Esophagus squamous epithelium (tissue), 5 donors: Measurements from ENCODE around the gene PRSS58. TPM values are rescaled to one million over a fixed set of nuclear protein-coding genes. Genes with fewer than 3 reads are reported as not detected.

Experiments
- DNase-seq: peaks from one replicate; lab custom pipeline; 2025; lab: John Stamatoyannopoulos, UW
- H3K27ac ChIP-seq, 4 donors: fragments of 200-600 bp; sonication (generic); one replicate each; pipeline ENCODE4 v1.5.1; 2016 to 2019; ENCODE audit warnings: mild to moderate bottlenecking in 1 of 4
- H3K27me3 ChIP-seq, 4 donors: fragments of 200-600 bp; sonication (generic); 1 replicate in 3 of 4; 2 replicates in 1 of 4; pipeline versions ENCODE4 v1.5.1 to v1.6.0; 2017 to 2021; ENCODE audit warnings: antibody characterized with exemption in 1 of 4
- H3K36me3 ChIP-seq, 3 donors: fragments of 200-600 bp; sonication (generic); one replicate each; pipeline ENCODE4 v1.5.1; 2016 to 2019
- H3K4me1 ChIP-seq, 3 donors: fragments of 200-600 bp; sonication (generic); one replicate each; pipeline ENCODE4 v1.5.1; 2017 to 2019
- H3K4me3 ChIP-seq, 4 donors: fragments of 200-600 bp; sonication (generic); 1 replicate in 3 of 4; 2 replicates in 1 of 4; pipeline ENCODE4 v1.5.1; 2016 to 2019; ENCODE audit warnings: mild to moderate bottlenecking in 2 of 4, moderate library complexity in 1 of 4
- H3K9me3 ChIP-seq, 3 donors: fragments of 200-600 bp; sonication (generic); one replicate each; pipeline ENCODE4 v1.5.1; 2016 to 2019
- CTCF ChIP-seq, 6 experiments: fragments of 450-650 bp in 4 of 6; fragments of 200-600 bp in 2 of 6; sonication (generic) in 2 of 6; IDR thresholded peaks; one replicate each; pipeline ENCODE4 v1.5.1; 2016 to 2019; ENCODE audit warnings: antibody characterized with exemption in 6 of 6, mild to moderate bottlenecking in 4 of 6, moderate library complexity in 4 of 6
- POLR2A ChIP-seq, 4 donors: fragments of 450-650 bp; IDR thresholded peaks; one replicate each; pipeline ENCODE4 v1.6.1; 2017; ENCODE audit warnings: antibody characterized with exemption in 4 of 4, mild to moderate bottlenecking in 4 of 4, moderate library complexity in 3 of 4
- WGBS, 2 donors: methylation state at CpG; one replicate each; pipeline ENCODE4 v1.1.5; 2018; 5-methylcytosine and 5-hydroxymethylcytosine counted together
- intact Hi-C: fragments of 100-400 bp; cut with DNase I; formaldehyde crosslinking; loops from one replicate; pipeline ENCODE4 v1.15.0; 2022
- total RNA-seq, 4 donors: library from RNA; depleted of rRNA; stranded (reverse); fragments of >200 nt; gene quantifications; one replicate each; pipeline ENCODE4 v1.1.0, GENCODE V29; 2016
- donor health status: DM: yes; HTN: yes; CAD: no.

PRSS58 gene, protein sequence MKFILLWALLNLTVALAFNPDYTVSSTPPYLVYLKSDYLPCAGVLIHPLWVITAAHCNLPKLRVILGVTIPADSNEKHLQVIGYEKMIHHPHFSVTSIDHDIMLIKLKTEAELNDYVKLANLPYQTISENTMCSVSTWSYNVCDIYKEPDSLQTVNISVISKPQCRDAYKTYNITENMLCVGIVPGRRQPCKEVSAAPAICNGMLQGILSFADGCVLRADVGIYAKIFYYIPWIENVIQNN
- total RNA-seq = not detected

GRCh38 chr7:142257958-142258357 lies at the start of gene PRSS58:
TSS of gene PRSS58 (minus strand) at chr7:142258058. CDS start at chr7:142257707, 351 bp downstream.
- intact Hi-C loops = no loop called here
- DNase-seq = no peak
- no peaks in the 10 kb centered on the region for H3K36me3 ChIP-seq
- 30 to 55% methylated on average over 1 of the region's 1 CpG for WGBS, 2 donors
- H3K4me1 ChIP-seq = no peaks in the 10 kb centered on the region
- H3K9me3 ChIP-seq = no peaks in the 10 kb centered on the region
- no peak within 1 kb of the TSS for H3K4me3 ChIP-seq
- no peak within 1 kb of the TSS for H3K27ac ChIP-seq
- TF ChIP-seq CTCF (IDR thresholded peaks at IDR 0.05) (no peak), POLR2A (IDR thresholded peaks at IDR 0.05) (no peak)
- no peaks in the 10 kb centered on the region for H3K27me3 ChIP-seq

DNA sequence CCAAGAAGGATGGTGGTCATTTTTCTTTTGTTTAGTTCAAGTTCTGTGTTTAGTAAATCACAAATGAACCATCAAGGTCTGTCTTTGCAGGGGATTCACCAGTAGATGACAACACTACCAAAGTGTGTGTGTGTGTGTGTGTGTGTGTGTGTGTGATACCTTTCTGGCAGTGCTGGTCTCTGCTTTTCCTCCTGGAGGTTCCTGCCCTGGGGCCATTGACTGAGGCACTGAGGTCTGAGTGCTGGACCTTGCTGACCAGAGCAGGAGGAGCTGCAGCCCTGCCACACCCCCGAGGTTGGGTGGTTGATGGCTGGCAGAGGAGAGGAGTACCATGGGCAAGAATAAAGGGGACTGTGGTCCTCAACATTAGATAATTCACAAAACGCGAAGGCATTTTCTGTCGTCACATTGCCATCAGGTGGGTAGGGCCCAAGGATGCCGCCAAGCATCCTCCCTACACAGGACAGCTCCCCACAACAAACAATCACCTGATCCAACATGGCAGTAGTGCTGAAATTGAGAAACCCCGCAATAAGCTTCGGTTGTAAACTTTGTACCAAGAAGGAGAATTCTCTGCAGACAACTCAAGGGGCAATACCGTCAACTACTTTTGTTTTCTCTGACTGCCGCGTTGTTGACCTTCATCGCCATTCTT lies 49.5 kb upstream of the PRSS58 start:
- DNase-seq = no peak
- Histone ChIP-seq H3K27me3 (no peaks in the 10 kb centered on the region), H3K9me3 (no peaks in the 10 kb centered on the region), H3K4me3 (no peak overlapping the region), H3K27ac (no peak overlapping the region), H3K4me1 (no peaks in the 10 kb centered on the region), H3K36me3 (no peaks in the 10 kb centered on the region)
- intact Hi-C loops = no loop called here
- TF ChIP-seq CTCF (IDR thresholded peaks at IDR 0.05) = no peak
- TF ChIP-seq POLR2A (IDR thresholded peaks at IDR 0.05) = no peak
- WGBS, 2 donors = 81 to 91% methylated on average over 10 to 11 of the region's 11 CpGs

DNA sequence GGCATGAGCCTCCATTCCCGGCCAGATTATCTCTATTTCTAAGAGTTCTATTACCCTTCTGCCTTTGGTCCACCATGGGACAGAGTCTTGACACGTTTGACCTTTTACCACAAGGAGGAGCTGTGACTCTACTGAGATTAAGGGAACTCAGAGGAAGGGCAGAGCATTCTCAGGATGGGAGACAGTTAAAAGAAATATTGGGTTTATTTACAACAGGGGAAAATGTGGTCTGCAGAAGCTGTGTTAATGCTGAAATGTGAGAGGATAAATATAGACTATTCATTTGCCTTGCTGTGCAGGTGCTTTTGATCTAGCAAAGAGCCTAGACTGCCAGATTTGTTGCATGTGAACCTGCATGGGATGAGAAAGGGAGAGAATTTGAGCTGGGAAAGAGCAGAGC lies 45.8 kb upstream of the PRSS58 start:
- no peaks in the 10 kb centered on the region for H3K36me3 ChIP-seq
- H3K9me3 ChIP-seq = no peaks in the 10 kb centered on the region
- WGBS, 2 donors = 22 to 43% methylated on average over 1 to 2 of the region's 2 CpGs
- no peak for DNase-seq
- intact Hi-C loops = no loop called here
- H3K4me1 ChIP-seq = no peaks in the 10 kb centered on the region
- H3K4me3 ChIP-seq = no peak overlapping the region
- H3K27me3 ChIP-seq = no peaks in the 10 kb centered on the region
- TF ChIP-seq CTCF (IDR thresholded peaks at IDR 0.05) (peak in 1 of 6 experiments; percentile 11), POLR2A (IDR thresholded peaks at IDR 0.05) (no peak)
- no peak overlapping the region for H3K27ac ChIP-seq

DNA sequence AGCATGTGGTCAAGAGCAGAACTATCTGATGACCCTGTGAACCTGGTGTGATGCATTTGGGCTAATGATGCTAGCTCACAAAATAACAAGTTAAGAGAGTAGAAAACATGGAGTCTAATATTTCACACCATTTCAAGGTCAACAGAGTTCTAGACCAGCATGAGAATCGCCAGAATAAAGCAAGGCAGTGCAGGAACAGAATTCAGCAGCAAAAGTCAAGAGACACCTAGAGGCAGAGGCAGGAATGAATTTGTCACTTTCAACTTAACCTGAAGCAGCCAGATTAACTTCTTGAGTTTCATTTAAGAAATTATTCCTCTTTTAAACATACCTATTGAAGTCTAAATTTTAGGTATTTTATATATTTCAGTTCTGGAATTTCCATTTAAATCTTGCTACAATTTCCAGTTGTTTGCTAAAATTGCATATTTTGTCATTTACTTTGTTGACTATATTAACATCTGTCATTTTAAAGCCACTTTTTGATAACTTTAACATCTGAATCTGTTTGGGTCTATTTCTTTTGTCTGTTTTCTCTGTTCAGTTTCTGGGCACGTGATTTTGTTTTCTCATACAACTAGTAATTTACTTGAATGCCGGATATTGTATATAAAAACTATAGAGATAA lies 44.2 kb upstream of the PRSS58 start:
- Histone ChIP-seq H3K36me3 (no peaks in the 10 kb centered on the region), H3K4me3 (no peak overlapping the region), H3K27ac (no peak overlapping the region), H3K27me3 (no peaks in the 10 kb centered on the region), H3K9me3 (no peaks in the 10 kb centered on the region), H3K4me1 (no peaks in the 10 kb centered on the region)
- intact Hi-C loops = no loop called here
- TF ChIP-seq POLR2A (IDR thresholded peaks at IDR 0.05) = no peak
- peak in 3 of 6 experiments; percentile 24 to 27 (median 25) for TF ChIP-seq CTCF (IDR thresholded peaks at IDR 0.05)
- 35 to 41% methylated on average over 3 of the region's 3 CpGs for whole genome bisulfite sequencing, 2 donors
- DNase-seq = no peak

- no peaks in the 10 kb centered on the region for H3K9me3 ChIP-seq
- no peak overlapping the region for H3K4me3 ChIP-seq
- no peaks in the 10 kb centered on the region for H3K36me3 ChIP-seq
- no peak for DNase-seq
- intact Hi-C loops = no loop called here
- TF ChIP-seq CTCF (IDR thresholded peaks at IDR 0.05) = no peak
- TF ChIP-seq POLR2A (IDR thresholded peaks at IDR 0.05) = no peak
- H3K27ac ChIP-seq = no peak overlapping the region
- whole genome bisulfite sequencing, 2 donors = 37% methylated on average over 3 of the region's 3 CpGs
- no peaks in the 10 kb centered on the region for H3K4me1 ChIP-seq
- no peaks in the 10 kb centered on the region for H3K27me3 ChIP-seq
Measured at GRCh38 chr7:142301299-142301698, 43.4 kb upstream of the PRSS58 start.
